ENCODE data around the gene PRRC2C. TPM values are rescaled to one million over a fixed set of nuclear protein-coding genes. Genes with fewer than 3 reads are reported as not detected.

The PRRC2C gene
- total RNA-seq, 4 donors from 2014 or later = 59.7 to 114 (median 88.0) TPM

GRCh38 chr1:171581766-171582165 is 96.4 kb downstream of the PRRC2C start:
- no peaks in the 10 kb centered on the region for H3K9me3 ChIP-seq
- no peaks in the 10 kb centered on the region for H3K27me3 ChIP-seq
- no peak for DNase-seq
- TF ChIP-seq CTCF (IDR thresholded peaks at IDR 0.05) = no peak
- TF ChIP-seq POLR2A (IDR thresholded peaks at IDR 0.05) = no peak
- intact Hi-C loops (cut with DNase I) = no loop called here
- H3K4me3 ChIP-seq = no peak overlapping the region
- no peak overlapping the region for H3K27ac ChIP-seq
- H3K4me1 ChIP-seq = no peaks in the 10 kb centered on the region
- H3K36me3 ChIP-seq = peaks cover 0 to 100% (median 29%) of the 10 kb centered on the region in 3 donors

- 87 to 95% methylated on average over 2 of the region's 2 CpGs for WGBS, 2 donors
- Histone ChIP-seq H3K36me3 (peaks cover 0 to 100% (median 32%) of the 10 kb centered on the region in 3 donors), H3K4me1 (no peaks in the 10 kb centered on the region), H3K27me3 (no peaks in the 10 kb centered on the region), H3K27ac (no peak overlapping the region), H3K9me3 (no peaks in the 10 kb centered on the region), H3K4me3 (no peak overlapping the region)
- no peak for TF ChIP-seq CTCF (IDR thresholded peaks at IDR 0.05)
- TF ChIP-seq POLR2A (IDR thresholded peaks at IDR 0.05) = no peak
- intact Hi-C loops (cut with DNase I) = no loop called here
- DNase-seq = no peak
Observed at GRCh38 chr1:171582589-171582988, 97.3 kb downstream of the PRRC2C start.

GRCh38 chr1:171583591-171584201 is 98.4 kb downstream of the PRRC2C start:
- H3K9me3 ChIP-seq = no peaks in the 10 kb centered on the region
- no peak overlapping the region for H3K27ac ChIP-seq
- no peaks in the 10 kb centered on the region for H3K27me3 ChIP-seq
- intact Hi-C loops (cut with DNase I) = no loop called here
- no peaks in the 10 kb centered on the region for H3K4me1 ChIP-seq
- 33% methylated on average over 1 of the region's 1 CpG; no CpG with 5 or more reads in 1 of the 2 donors for WGBS, 2 donors
- no peak overlapping the region for H3K4me3 ChIP-seq
- no peak for DNase-seq
- peaks cover 0 to 100% (median 26%) of the 10 kb centered on the region in 3 donors for H3K36me3 ChIP-seq
- TF ChIP-seq POLR2A (IDR thresholded peaks at IDR 0.05) = no peak
- TF ChIP-seq CTCF (IDR thresholded peaks at IDR 0.05) = no peak

- peaks cover 0 to 100% (median 26%) of the 10 kb centered on the region in 3 donors for H3K36me3 ChIP-seq
- intact Hi-C loops (cut with DNase I) = no loop called here
Observed at GRCh38 chr1:171585715-171586114, 100.4 kb downstream of the PRRC2C start.

GRCh38 chr1:171588230-171588629 is 102.9 kb downstream of the PRRC2C start:
- DNase-seq = no peak
- Histone ChIP-seq H3K36me3 (peaks cover 12 to 100% (median 33%) of the 10 kb centered on the region in 3 donors), H3K9me3 (no peaks in the 10 kb centered on the region), H3K27me3 (no peaks in the 10 kb centered on the region), H3K27ac (no peak overlapping the region), H3K4me1 (no peaks in the 10 kb centered on the region), H3K4me3 (no peak overlapping the region)
- intact Hi-C loops (cut with DNase I) = no loop called here
- TF ChIP-seq CTCF (IDR thresholded peaks at IDR 0.05) = no peak
- 80 to 96% methylated on average over 2 of the region's 2 CpGs for WGBS, 2 donors

More at GRCh38 chr1:171585715-171586114, 100.4 kb downstream of the PRRC2C start:
- no peak for DNase-seq
- WGBS, 2 donors = 44 to 54% methylated on average over 9 of the region's 9 CpGs
- TF ChIP-seq CTCF (IDR thresholded peaks at IDR 0.05) (no peak), POLR2A (IDR thresholded peaks at IDR 0.05) (no peak)
- Histone ChIP-seq H3K9me3 (no peaks in the 10 kb centered on the region), H3K4me1 (no peaks in the 10 kb centered on the region), H3K27ac (no peak overlapping the region), H3K27me3 (no peaks in the 10 kb centered on the region), H3K4me3 (no peak overlapping the region)
